NAMALWA (cell line): ENCODE results near the gene HIF1A.
"Not testable (repeated sequence)": the region's sequence is repeated elsewhere in the genome, so short reads cannot be mapped to it uniquely, and the experiment has no call there.

Experiments
- DNase-seq: peaks from one replicate; pipeline ENCODE4 v3.0.0-alpha.2; 2015; ENCODE audit warnings: low spot score

The HIF1A gene

DNA sequence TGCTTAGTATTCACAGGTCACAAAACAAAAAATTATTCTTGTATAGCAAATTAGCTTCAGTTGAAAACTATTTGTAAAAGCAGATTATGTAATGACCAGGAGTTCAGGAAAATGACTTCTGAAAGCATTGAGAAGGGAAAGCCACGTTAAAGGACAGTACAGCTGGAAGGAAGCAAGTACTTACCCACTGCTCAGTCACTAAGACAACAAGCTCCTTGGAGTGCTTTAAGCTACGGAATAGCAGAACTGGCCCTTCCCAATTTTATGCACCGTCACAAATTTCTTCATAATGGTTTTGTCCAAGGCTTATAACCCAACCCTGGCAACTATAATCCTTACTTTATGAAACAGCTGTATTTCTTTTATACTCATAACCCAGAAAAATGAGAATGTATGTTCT is 54.0 kb downstream of the HIF1A start:
- no peak for DNase-seq

DNA sequence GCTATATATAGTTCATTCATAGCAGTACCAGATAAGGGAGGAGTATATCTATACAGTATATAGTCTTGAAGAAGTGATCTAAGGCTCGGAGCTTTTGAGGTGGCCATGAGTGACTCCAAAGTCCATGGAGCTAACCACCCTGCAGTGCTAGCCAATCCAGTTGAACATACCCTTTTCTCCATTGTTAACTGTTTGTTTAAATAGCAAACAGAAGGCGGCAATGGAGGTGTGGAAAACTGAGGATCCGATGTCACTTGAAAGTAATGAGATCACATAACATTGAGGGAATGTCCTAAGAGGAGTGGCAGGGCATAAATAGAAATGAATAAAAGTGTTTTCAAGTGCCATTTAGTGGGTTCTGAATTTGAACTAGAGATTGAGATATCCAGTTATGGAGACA is 54.6 kb downstream of the HIF1A start:
- DNase-seq: no peak

DNA sequence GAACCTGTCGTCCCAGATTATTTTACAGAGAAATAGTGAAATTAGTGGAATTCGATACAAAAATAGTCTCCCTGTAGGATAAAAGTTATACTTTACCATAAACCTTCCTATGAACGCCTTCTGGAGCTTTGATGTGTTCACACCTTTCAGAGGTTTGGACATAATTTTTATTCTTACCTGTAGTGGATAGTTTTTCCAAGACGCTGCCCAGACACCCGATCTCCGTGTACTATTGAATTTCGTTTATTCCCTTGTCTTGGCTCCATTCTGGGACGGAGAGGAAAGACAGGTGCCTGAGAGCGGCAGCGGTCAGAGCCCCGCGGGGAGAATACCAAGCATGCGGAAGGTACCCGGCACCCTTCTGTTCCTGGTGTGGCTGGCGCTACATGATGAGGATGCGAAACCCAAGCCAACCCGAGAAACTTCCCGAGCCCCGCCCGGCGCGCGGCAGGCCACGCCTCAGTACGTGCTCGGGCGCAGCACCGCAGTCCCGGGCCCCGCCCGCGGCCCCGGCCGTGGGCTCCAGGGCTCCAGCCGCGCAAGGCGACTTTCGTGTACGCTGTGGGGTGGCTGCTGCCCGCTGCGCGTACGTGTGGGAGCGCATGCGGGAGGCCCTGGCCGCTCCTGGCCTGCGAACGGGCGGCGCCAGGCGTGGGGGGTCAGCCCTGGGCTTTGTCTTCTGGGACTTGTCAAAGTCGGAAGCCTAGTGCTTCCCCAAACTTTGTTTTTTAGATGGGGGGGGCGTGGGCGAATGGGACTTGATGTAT is 55.6 kb downstream of the HIF1A start:
- peak; percentile 79 for DNase-seq

DNA sequence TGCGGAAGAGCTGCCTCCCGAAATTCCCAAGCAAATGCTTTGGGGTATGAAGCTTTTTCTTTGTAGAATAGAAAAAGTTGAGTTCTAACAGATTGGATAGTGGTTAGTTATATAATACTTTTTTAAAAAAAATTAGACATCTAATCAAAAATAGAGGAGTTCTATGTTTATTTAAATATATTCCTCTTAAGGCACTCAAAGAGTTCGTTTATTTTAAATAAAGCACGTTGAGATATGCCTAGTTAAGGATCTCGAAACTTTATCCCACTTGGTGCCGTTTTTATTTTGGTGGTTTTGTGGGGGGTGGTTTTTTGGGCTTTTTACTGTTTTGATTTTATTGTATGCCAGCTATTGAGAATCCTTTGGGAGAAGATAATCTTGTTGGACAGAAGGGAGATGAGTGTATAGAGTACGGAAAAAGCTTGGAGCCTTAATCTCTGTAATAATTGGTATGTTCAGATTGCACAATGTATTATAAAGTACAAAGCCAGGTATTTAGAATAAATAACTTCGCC is 56.2 kb downstream of the HIF1A start:
- no peak for DNase-seq

GRCh38 chr14:61752626-61753025 is 57.3 kb downstream of the HIF1A start:
- peak; percentile 34 for DNase-seq

DNA sequence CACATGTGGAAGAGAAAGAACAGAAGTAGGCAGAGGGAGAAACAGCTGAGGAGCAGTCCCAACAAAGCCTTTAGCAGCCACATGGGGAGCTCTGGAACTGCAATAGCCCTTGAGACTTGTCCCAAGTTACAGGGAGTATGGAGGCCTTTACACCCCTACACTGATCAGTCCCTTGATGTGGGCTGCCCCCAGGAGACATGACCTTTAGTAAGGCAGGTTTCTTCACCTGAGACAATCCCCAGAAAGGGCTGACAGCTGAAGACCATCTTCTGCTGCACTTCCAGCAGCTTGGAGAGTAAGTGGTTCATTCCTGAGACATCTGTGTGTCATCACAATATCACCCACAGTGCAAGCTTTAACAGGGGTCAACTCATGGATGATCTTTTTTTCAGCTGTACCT is 58.3 kb downstream of the HIF1A start:
- no peak for DNase-seq

- no peak for DNase-seq
Observed at GRCh38 chr14:61754627-61755381, 59.5 kb downstream of the HIF1A start.

DNA sequence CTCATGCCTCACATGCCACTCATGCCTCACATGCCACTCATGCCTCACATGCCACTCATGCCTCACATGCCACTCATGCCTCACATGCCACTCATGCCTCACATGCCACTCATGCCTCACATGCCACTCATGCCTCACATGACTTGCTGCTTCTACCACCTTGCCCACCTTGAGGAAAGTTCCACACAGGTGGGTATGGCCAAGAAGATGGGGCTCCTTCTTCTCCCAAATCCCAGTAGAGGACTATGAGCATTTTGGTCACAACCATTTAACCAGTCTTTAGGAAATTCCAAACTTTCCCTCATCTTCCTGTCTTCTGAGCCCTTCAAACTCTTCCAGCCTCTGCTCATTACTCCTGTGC is 60.0 kb downstream of the HIF1A start:
- DNase-seq: not testable (repeated sequence)

DNA sequence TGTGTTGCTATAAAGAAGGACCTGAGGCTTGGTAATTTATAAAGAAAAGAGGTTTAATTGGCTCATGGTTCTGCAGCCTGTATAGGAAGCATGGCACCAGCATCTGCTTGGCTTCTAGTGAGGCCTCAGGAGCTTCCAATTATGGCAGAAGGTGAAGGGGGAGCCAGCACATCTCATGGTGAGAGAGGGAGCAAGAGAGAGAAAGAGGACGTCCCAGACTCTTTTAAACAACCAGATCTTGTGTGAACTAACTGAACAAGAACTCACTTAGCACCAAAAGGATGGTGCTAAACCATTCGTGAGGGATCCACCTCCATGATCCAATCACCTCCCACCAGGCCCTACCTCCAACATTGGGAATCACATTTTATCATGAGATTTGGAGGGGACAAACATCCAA is 60.8 kb downstream of the HIF1A start:
- DNase-seq: no peak

GRCh38 chr14:61759878-61760277 is 64.6 kb downstream of the HIF1A start:
- DNase-seq: no peak

- no peak for DNase-seq
Observed at GRCh38 chr14:61761557-61761956, 66.2 kb downstream of the HIF1A start.

DNA sequence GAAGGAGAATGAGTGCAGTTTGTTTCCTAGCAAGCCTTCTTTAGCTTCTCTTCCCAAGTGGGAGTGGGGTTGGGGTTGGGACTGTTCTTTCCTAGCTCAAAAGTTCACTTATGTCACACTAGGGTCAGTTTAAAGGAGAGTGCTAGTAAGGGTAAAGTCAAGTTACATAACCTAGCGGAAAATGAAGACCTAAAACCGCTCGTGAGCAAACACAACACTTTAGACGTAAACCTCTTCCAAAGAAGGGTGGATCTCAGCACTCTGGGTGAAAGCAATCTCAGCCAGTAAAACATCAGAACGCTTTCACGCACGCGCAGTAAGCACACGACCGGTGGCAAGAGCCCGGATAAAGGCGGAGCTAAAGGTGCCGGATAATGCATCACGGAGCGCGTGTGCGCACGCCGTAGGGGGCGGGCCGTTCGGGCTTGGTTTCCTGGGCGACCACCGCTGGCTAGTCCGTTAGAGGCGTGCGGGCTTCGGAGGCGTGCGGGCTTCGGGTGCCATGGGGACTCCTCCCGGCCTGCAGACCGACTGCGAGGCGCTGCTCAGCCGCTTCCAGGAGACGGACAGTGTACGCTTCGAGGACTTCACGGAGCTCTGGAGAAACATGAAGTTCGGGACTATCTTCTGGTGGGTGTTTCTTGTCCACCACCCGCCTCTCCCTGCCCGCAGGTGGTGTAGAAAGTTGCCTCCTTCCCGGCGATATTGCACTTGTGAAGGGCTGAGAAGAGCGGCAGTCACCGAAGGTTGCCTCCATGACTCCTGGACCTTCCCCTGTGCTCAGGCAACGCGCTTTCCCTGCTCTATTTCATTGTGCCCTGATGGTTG is 66.9 kb downstream of the HIF1A start, which contains the start of gene SNAPC1:
SNAPC1 (plus strand) TSS at position 462 of the 828 bp plus-strand sequence; CDS start at position 503, 41 bp downstream.
- DNase-seq: peak; percentile 97

- DNase-seq: no peak
Observed at GRCh38 chr14:61764342-61765122, 69.2 kb downstream of the HIF1A start.

DNA sequence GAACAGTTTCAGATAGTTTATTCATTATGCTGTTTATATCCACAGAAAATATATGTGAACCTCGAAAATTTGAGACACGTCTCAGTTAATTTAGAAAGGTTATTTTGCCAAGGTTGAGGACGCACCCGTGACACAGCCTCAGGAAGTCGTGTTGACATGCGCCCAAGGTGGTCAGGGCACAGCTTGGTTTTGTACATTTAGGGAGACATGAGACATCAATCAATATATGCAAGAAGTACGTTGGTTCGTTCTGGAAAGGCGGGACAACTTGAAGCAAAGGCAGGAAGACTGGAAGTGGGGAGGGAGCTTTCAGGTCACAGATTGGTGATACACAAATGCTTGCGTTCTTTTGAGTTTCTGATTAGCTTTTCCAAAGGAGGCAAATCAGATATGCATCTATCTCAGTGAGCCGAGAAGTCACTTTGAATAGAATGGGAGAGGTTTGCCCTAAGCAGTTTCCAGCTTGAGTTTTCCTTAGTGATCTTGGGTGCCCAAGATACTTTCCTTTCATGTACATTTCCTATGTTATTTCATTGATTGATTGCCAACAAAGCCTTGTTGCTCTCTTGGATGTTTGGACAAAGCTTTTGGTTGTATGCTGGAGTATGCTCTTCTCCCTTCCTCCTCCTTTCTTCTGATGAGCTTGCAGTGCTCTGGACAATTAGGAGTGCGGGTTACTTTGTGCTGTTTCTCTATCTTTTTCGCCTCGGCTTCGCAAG is 70.1 kb downstream of the HIF1A start:
- DNase-seq: no peak

GRCh38 chr14:61766151-61766550 is 70.8 kb downstream of the HIF1A start:
- no peak for DNase-seq

- no peak for DNase-seq
Observed at GRCh38 chr14:61768240-61768639, 72.9 kb downstream of the HIF1A start.

DNA sequence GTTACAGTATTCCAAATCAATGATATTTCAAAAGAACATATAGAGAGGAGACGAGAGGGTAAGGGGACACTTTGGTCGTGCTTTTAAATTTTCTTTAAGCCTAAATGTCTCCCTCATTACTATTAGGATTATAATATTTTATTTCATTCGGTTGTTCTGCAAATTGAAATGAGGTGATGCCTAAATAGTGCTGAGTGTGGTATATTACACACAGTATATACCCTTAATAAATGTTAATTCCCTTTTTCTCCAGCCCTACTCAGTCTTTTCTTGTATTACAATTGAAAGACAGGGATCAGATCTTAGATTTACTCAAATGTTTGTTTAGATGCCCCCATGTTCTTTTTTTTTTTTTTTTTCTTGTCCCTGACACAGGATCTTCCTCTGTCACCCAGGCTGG is 74.6 kb downstream of the HIF1A start:
- no peak for DNase-seq

GRCh38 chr14:61774861-61775260 is 79.5 kb downstream of the HIF1A start:
- DNase-seq: no peak

DNA sequence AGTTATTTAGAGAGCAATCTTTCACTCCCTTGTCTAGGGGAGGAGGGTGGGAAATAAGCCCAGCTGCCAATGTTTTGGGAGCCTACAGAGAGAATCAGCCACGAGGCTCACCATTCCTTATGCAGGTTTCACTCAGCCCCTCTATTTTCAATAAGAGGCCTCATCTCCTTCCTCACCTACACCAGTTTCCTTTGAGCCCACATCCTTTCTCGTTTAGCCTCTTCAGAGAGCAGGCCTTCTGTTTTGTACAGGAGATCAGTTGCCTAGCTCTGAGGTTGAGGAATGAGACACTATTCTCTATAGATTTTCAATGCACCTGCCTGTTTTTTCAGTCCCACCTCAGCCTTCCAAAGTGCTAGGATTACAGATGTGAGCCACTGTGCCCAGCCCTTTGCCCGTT is 84.8 kb downstream of the HIF1A start:
- DNase-seq: no peak

- no peak for DNase-seq
Observed at GRCh38 chr14:61797309-61797708, 102.0 kb downstream of the HIF1A start.
